Gastroesophageal sphincter (tissue), 4 donors: Measurements from ENCODE around the gene SMC6. TPM values are rescaled to one million over a fixed set of nuclear protein-coding genes. Genes with fewer than 3 reads are reported as not detected.

Source experiments
- ATAC-seq: fragments of 150-250 bp; one replicate; pipeline ENCODE4 v1.9.1; 2016; ENCODE audit warnings: mild to moderate bottlenecking, moderate library complexity
- H3K27ac ChIP-seq, 4 donors: fragments of 200-600 bp; sonication (generic) in 3 of 4; 1 replicate in 3 of 4; 2 replicates in 1 of 4; pipeline ENCODE4 v1.5.1; 2016 to 2019
- H3K27me3 ChIP-seq: fragments of 200-600 bp; sonication (generic); one replicate; pipeline ENCODE4 v1.5.1; 2019
- H3K36me3 ChIP-seq, 2 donors: fragments of 200-600 bp; sonication (generic); one replicate each; pipeline ENCODE4 v1.5.1; 2019; ENCODE audit warnings: control low read depth in 1 of 2
- H3K4me1 ChIP-seq, 3 donors: fragments of 200-600 bp; sonication (generic); 1 replicate in 2 of 3; 2 replicates in 1 of 3; pipeline ENCODE4 v1.5.1; 2016 to 2019; ENCODE audit warnings: control low read depth in 2 of 3
- H3K4me3 ChIP-seq, 2 donors: fragments of 200-600 bp; sonication (generic); one replicate each; pipeline ENCODE4 v1.5.1; 2019; ENCODE audit warnings: mild to moderate bottlenecking in 1 of 2, moderate library complexity in 1 of 2
- H3K9me3 ChIP-seq, 3 donors: fragments of 200-600 bp; sonication (generic); one replicate each; pipeline ENCODE4 v1.5.1; 2017 to 2019; ENCODE audit warnings: control low read depth in 2 of 3
- CTCF ChIP-seq, 4 experiments: fragments of 200-600 bp in 2 of 4; fragments of 450-650 bp in 2 of 4; sonication (generic) in 1 of 4; IDR thresholded peaks; one replicate each; pipeline ENCODE4 v1.5.1; 2017 to 2019; ENCODE audit warnings: antibody characterized with exemption in 4 of 4, mild to moderate bottlenecking in 2 of 4, moderate library complexity in 2 of 4
- EP300 ChIP-seq: sonication (generic); formaldehyde crosslinking; IDR thresholded peaks from one replicate; pipeline ENCODE4 v1.6.1; 2017; ENCODE audit warnings: antibody characterized with exemption, mild to moderate bottlenecking
- POLR2A ChIP-seq, 2 donors: fragments of 450-650 bp; IDR thresholded peaks; one replicate each; pipeline ENCODE4 v1.6.1; 2017; ENCODE audit warnings: antibody characterized with exemption in 2 of 2, mild to moderate bottlenecking in 2 of 2, moderate library complexity in 1 of 2
- POLR2AphosphoS5 ChIP-seq: sonication (generic); formaldehyde crosslinking; IDR thresholded peaks from one replicate; pipeline ENCODE4 v1.6.1; 2017; ENCODE audit warnings: antibody characterized with exemption
- WGBS, 2 donors: methylation state at CpG; one replicate each; pipeline ENCODE4 v1.1.5; 2018; ENCODE audit warnings: low coverage in 1 of 2; 5-methylcytosine and 5-hydroxymethylcytosine counted together
- total RNA-seq, 4 donors: library from RNA; depleted of rRNA; stranded (reverse); fragments of >200 nt; gene quantifications; one replicate each; pipeline ENCODE4 v1.1.0, GENCODE V29; 2016

Gene SMC6
- total RNA-seq, 4 donors from 2014 or later = 11.2 to 16.7 (median 14.1) TPM

- 78 to 83% methylated on average over 1 of the region's 1 CpG for WGBS, 2 donors
- no peak for ATAC-seq
- Histone ChIP-seq H3K27me3 (no peaks in the 10 kb centered on the region), H3K9me3 (no peaks in the 10 kb centered on the region), H3K27ac (no peak overlapping the region), H3K36me3 (peaks cover 0 to 45% of the 10 kb centered on the region in 2 donors), H3K4me3 (no peak overlapping the region), H3K4me1 (no peaks in the 10 kb centered on the region)
- TF ChIP-seq EP300 = no peak
- TF ChIP-seq CTCF (IDR thresholded peaks at IDR 0.05) = no peak
- TF ChIP-seq POLR2AphosphoS5 = no peak
- no peak for TF ChIP-seq POLR2A (IDR thresholded peaks at IDR 0.05)
Measured at GRCh38 chr2:17661460-17661859, 92.2 kb downstream of the SMC6 start.

GRCh38 chr2:17660219-17660618 lies 93.4 kb downstream of the SMC6 start:
- H3K36me3 ChIP-seq = peaks cover 0 to 33% of the 10 kb centered on the region in 2 donors

GRCh38 chr2:17658251-17658843 lies 95.3 kb downstream of the SMC6 start:
- H3K4me3 ChIP-seq = no peak overlapping the region
- no peaks in the 10 kb centered on the region for H3K9me3 ChIP-seq
- no peak for TF ChIP-seq EP300
- TF ChIP-seq POLR2AphosphoS5 = no peak
- no peak for TF ChIP-seq CTCF (IDR thresholded peaks at IDR 0.05)
- no peak for TF ChIP-seq POLR2A (IDR thresholded peaks at IDR 0.05)
- no peak overlapping the region for H3K27ac ChIP-seq
- no peaks in the 10 kb centered on the region for H3K27me3 ChIP-seq
- H3K4me1 ChIP-seq = no peaks in the 10 kb centered on the region
- WGBS, 2 donors = 74 to 85% methylated on average over 4 to 6 of the region's 6 CpGs
- H3K36me3 ChIP-seq = peaks cover 0 to 17% of the 10 kb centered on the region in 2 donors
- no peak for ATAC-seq

More at GRCh38 chr2:17660219-17660618, 93.4 kb downstream of the SMC6 start:
- no peaks in the 10 kb centered on the region for H3K27me3 ChIP-seq
- H3K4me1 ChIP-seq = no peaks in the 10 kb centered on the region
- WGBS, 2 donors = 72% methylated on average over 4 of the region's 4 CpGs; no CpG with 5 or more reads in 1 of the 2 donors
- no peak for ATAC-seq
- no peak overlapping the region for H3K27ac ChIP-seq
- no peaks in the 10 kb centered on the region for H3K9me3 ChIP-seq
- TF ChIP-seq EP300 = no peak
- TF ChIP-seq POLR2AphosphoS5 = no peak
- no peak for TF ChIP-seq POLR2A (IDR thresholded peaks at IDR 0.05)
- TF ChIP-seq CTCF (IDR thresholded peaks at IDR 0.05) = no peak
- H3K4me3 ChIP-seq = no peak overlapping the region

GRCh38 chr2:17657759-17658158 lies 95.9 kb downstream of the SMC6 start:
- ATAC-seq = no peak
- Histone ChIP-seq H3K4me3 (no peak overlapping the region), H3K36me3 (peaks cover 0 to 17% of the 10 kb centered on the region in 2 donors), H3K27ac (no peak overlapping the region), H3K27me3 (no peaks in the 10 kb centered on the region), H3K4me1 (no peaks in the 10 kb centered on the region), H3K9me3 (no peaks in the 10 kb centered on the region)
- TF ChIP-seq POLR2A (IDR thresholded peaks at IDR 0.05) (no peak), CTCF (IDR thresholded peaks at IDR 0.05) (no peak), POLR2AphosphoS5 (no peak), EP300 (no peak)
- 90 to 95% methylated on average over 4 of the region's 4 CpGs for WGBS, 2 donors

- WGBS, 2 donors = 74 to 76% methylated on average over 8 to 9 of the region's 9 CpGs
- ATAC-seq = no peak
- H3K4me3 ChIP-seq = no peak overlapping the region
- H3K4me1 ChIP-seq = no peaks in the 10 kb centered on the region
- H3K27ac ChIP-seq = no peak overlapping the region
- H3K9me3 ChIP-seq = no peaks in the 10 kb centered on the region
- no peak for TF ChIP-seq CTCF (IDR thresholded peaks at IDR 0.05)
- TF ChIP-seq POLR2A (IDR thresholded peaks at IDR 0.05) = no peak
- TF ChIP-seq EP300 = no peak
- no peak for TF ChIP-seq POLR2AphosphoS5
- no peaks in the 10 kb centered on the region for H3K36me3 ChIP-seq
- no peaks in the 10 kb centered on the region for H3K27me3 ChIP-seq
Measured at GRCh38 chr2:17652681-17653394, 100.8 kb downstream of the SMC6 start.
